ENCODE data around the gene PPP1R9A.

GRCh38 chr7:95026421-95027072, 119.2 kb downstream of the PPP1R9A start:
- TF ChIP-seq POLR2A (IDR thresholded peaks at IDR 0.05) (no peak), CTCF (IDR thresholded peaks at IDR 0.05) (no peak), EP300 (IDR thresholded peaks at IDR 0.05) (no peak)

Measured in tibial nerve (tissue), 4 donors.